Choroid plexus epithelial cell (primary cell): ENCODE data around the gene CHAF1A.

Source experiments
- DNase-seq: peaks from one replicate; pipeline ENCODE4 v3.0.0-alpha.2; 2010; ENCODE audit warnings: low read depth
- H3K4me3 ChIP-seq: 2 replicates; pipeline ENCODE4 v1.5.1; 2011; ENCODE audit warnings: low read depth, mild to moderate bottlenecking, control low read depth, low read length, moderate library complexity
- CTCF ChIP-seq: conservative IDR thresholded peaks from 2 replicates; pipeline ENCODE4 v1.5.1; 2011; ENCODE audit warnings: low read depth, mild to moderate bottlenecking, control low read depth, inconsistent platforms, low read length, moderate library complexity

Gene CHAF1A

GRCh38 chr19:4473763-4474513 lies 71.5 kb downstream of the CHAF1A start:
- DNase-seq: no peak
- no peak for TF ChIP-seq CTCF
- peak overlapping the region; percentile 78 for H3K4me3 ChIP-seq

GRCh38 chr19:4474514-4475022 lies 72.1 kb downstream of the CHAF1A start:
- H3K4me3 ChIP-seq: peak overlapping the region; percentile 78
- DNase-seq: peak; percentile 82
- TF ChIP-seq CTCF: no peak

- no peak for DNase-seq
- no peak overlapping the region for H3K4me3 ChIP-seq
- no peak for TF ChIP-seq CTCF
These were observed 74.8 kb downstream of the CHAF1A start for GRCh38 chr19:4477034-4477801.

- H3K4me3 ChIP-seq: no peak overlapping the region
- no peak for DNase-seq
- no peak for TF ChIP-seq CTCF
These were observed 80.4 kb downstream of the CHAF1A start for GRCh38 chr19:4482721-4483364.

- H3K4me3 ChIP-seq: no peak overlapping the region
- no peak for DNase-seq
- TF ChIP-seq CTCF: no peak
These were observed 80.9 kb downstream of the CHAF1A start for GRCh38 chr19:4483385-4483784.

- no peak overlapping the region for H3K4me3 ChIP-seq
- DNase-seq: no peak
- no peak for TF ChIP-seq CTCF
These were observed 85.1 kb downstream of the CHAF1A start for GRCh38 chr19:4487572-4487971.
